ENCODE measurements around the gene MAN1C1.

MAN1C1 gene

GRCh38 chr1:25711555-25712298 lies 95.1 kb downstream of the MAN1C1 start:
- Histone ChIP-seq H2BK120ac (ENCODE audit: low read depth, low read length) (no peak overlapping the region), H3K79me1 (ENCODE audit: low read depth, low read length) (no peaks in the 10 kb centered on the region), H2AK5ac (ENCODE audit: low read depth, low read length) (no peak overlapping the region), H2BK12ac (ENCODE audit: low read length) (no peak overlapping the region), H2BK15ac (ENCODE audit: low read length) (no peak overlapping the region), H3K18ac (ENCODE audit: low read length) (no peak overlapping the region), H4K91ac (ENCODE audit: low read depth, low read length, poor library complexity) (no peak overlapping the region), H3K9me3 (replicated peaks in 1 of 2; ENCODE audit: control insufficient read depth in 2 of 2, insufficient read depth in 1 of 2, low read depth in 1 of 2, low read length in 2 of 2) (no peaks in the 10 kb centered on the region), H2AFZ (ENCODE audit: low read length) (no peak overlapping the region), H3K4me3 (ENCODE audit: low read length in 2 of 2) (no peak overlapping the region), H3K27ac (replicated peaks; ENCODE audit: low read length) (no peak overlapping the region), H3K4me1 (ENCODE audit: control insufficient read depth in 2 of 2, insufficient read depth in 1 of 2, low read depth in 1 of 2, low read length in 2 of 2) (peaks cover 17 to 18% of the 10 kb centered on the region in 2 donors), H2BK5ac (ENCODE audit: low read length) (no peak overlapping the region), H4K8ac (ENCODE audit: low read depth, low read length) (no peak overlapping the region), H3K27me3 (ENCODE audit: control insufficient read depth in 3 of 3, insufficient read depth in 3 of 3, low read depth in 1 of 3, low read length in 3 of 3) (no peaks in the 10 kb centered on the region), H3K36me3 (replicated peaks in 1 of 2; ENCODE audit: control insufficient read depth in 2 of 2, insufficient read depth in 2 of 2, low read length in 2 of 2) (no peaks in the 10 kb centered on the region), H3K23ac (ENCODE audit: low read depth, low read length, poor library complexity) (no peak overlapping the region), H3K14ac (ENCODE audit: low read length) (no peak overlapping the region), H3K4me2 (ENCODE audit: insufficient read depth, low read length, poor library complexity, severe bottlenecking) (no peak overlapping the region), H3K4ac (ENCODE audit: low read length) (no peak overlapping the region), H3K9ac (ENCODE audit: low read depth, low read length, poor library complexity) (no peak overlapping the region)
- DNase-seq (ENCODE audit: low spot score), result no peak
- no CpG with 5 or more reads among the region's 16 CpGs for WGBS, 2 donors (ENCODE audit: extremely low coverage in 2 of 2, insufficient read length in 2 of 2, insufficient replicate concordance in 1 of 2)

DNA sequence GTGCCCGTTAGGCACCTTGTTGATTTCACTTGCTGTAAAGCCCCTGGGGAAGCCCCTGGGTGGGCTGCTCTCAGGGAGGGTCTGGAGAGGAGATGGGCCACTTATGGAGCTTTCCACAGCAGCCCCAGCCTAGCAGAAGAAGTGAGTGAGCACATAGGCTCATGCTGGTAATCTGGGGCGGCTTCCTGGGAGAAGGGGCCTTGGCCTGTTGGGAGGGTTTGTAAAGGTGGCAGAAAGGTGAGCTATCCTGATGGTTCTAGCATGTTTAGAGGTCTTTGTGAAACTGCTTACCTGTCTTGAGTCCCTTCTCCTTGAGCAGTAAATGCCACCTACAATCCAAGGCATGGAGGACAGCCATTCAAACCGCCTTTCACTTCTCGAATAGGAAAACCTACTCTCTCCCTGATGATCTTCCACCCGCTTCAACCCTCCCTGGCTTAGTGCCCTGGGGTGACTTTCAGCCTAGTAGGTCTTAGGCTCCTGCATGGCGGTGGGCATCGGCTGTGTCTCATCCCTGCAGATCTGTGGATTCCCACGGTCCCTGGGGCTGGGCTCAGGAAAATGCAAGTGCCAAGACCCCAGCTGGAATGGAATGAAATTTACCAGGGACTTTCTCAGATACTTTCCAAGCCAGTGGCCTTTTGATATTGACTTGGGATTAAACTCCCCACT lies 95.8 kb downstream of the MAN1C1 start:
- Histone ChIP-seq H3K27me3 (ENCODE audit: control insufficient read depth in 3 of 3, insufficient read depth in 3 of 3, low read depth in 1 of 3, low read length in 3 of 3) (no peaks in the 10 kb centered on the region), H2BK12ac (ENCODE audit: low read length) (no peak overlapping the region), H3K4me3 (ENCODE audit: low read length in 2 of 2) (no peak overlapping the region), H3K4ac (ENCODE audit: low read length) (no peak overlapping the region), H4K8ac (ENCODE audit: low read depth, low read length) (no peak overlapping the region), H2AFZ (ENCODE audit: low read length) (no peak overlapping the region), H3K23ac (ENCODE audit: low read depth, low read length, poor library complexity) (no peak overlapping the region), H3K79me1 (ENCODE audit: low read depth, low read length) (no peaks in the 10 kb centered on the region), H3K36me3 (replicated peaks in 1 of 2; ENCODE audit: control insufficient read depth in 2 of 2, insufficient read depth in 2 of 2, low read length in 2 of 2) (no peaks in the 10 kb centered on the region), H2BK15ac (ENCODE audit: low read length) (no peak overlapping the region), H2AK5ac (ENCODE audit: low read depth, low read length) (no peak overlapping the region), H3K9ac (ENCODE audit: low read depth, low read length, poor library complexity) (no peak overlapping the region), H2BK120ac (ENCODE audit: low read depth, low read length) (no peak overlapping the region), H3K4me1 (ENCODE audit: control insufficient read depth in 2 of 2, insufficient read depth in 1 of 2, low read depth in 1 of 2, low read length in 2 of 2) (peaks cover 11 to 13% of the 10 kb centered on the region in 2 donors), H2BK5ac (ENCODE audit: low read length) (no peak overlapping the region), H3K27ac (replicated peaks; ENCODE audit: low read length) (no peak overlapping the region), H3K9me3 (replicated peaks in 1 of 2; ENCODE audit: control insufficient read depth in 2 of 2, insufficient read depth in 1 of 2, low read depth in 1 of 2, low read length in 2 of 2) (no peaks in the 10 kb centered on the region), H3K14ac (ENCODE audit: low read length) (no peak overlapping the region), H4K91ac (ENCODE audit: low read depth, low read length, poor library complexity) (no peak overlapping the region), H3K4me2 (ENCODE audit: insufficient read depth, low read length, poor library complexity, severe bottlenecking) (no peak overlapping the region), H3K18ac (ENCODE audit: low read length) (no peak overlapping the region)
- DNase-seq (ENCODE audit: low spot score), result no peak
- WGBS, 2 donors (ENCODE audit: extremely low coverage in 2 of 2, insufficient read length in 2 of 2, insufficient replicate concordance in 1 of 2), result no CpG with 5 or more reads among the region's 8 CpGs

DNA sequence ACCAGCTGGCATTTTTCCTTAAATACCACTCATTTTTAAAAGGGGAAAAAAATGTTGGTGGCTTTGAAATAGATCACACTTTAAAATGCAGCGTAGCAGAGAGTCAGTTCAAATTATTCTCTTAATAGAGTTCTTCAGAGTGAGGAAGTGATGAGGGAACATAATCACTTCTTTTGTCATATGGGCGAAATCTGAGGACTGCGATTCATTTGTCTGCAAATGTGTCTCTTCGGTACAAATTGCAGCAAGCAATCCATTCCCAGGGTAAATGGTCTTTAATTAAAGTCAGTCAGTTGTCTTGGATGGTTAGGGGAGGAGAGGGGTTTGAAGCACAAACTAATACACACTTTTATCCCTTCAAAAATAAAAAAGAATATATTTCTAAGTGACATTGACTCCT lies 97.4 kb downstream of the MAN1C1 start:
- H3K18ac ChIP-seq (ENCODE audit: low read length), result no peak overlapping the region
- WGBS, 2 donors (ENCODE audit: extremely low coverage in 2 of 2, insufficient read length in 2 of 2, insufficient replicate concordance in 1 of 2), result no CpG with 5 or more reads among the region's 4 CpGs
- no peak overlapping the region for H2BK15ac ChIP-seq (ENCODE audit: low read length)
- no peak overlapping the region for H2AFZ ChIP-seq (ENCODE audit: low read length)
- H4K8ac ChIP-seq (ENCODE audit: low read depth, low read length), result no peak overlapping the region
- H3K27me3 ChIP-seq (ENCODE audit: control insufficient read depth in 3 of 3, insufficient read depth in 3 of 3, low read depth in 1 of 3, low read length in 3 of 3), result no peaks in the 10 kb centered on the region
- H2BK12ac ChIP-seq (ENCODE audit: low read length), result no peak overlapping the region
- H3K9ac ChIP-seq (ENCODE audit: low read depth, low read length, poor library complexity), result no peak overlapping the region
- H3K4ac ChIP-seq (ENCODE audit: low read length), result no peak overlapping the region
- H3K4me3 ChIP-seq (ENCODE audit: low read length in 2 of 2), result no peak overlapping the region
- H2BK5ac ChIP-seq (ENCODE audit: low read length), result no peak overlapping the region
- no peak overlapping the region for H4K91ac ChIP-seq (ENCODE audit: low read depth, low read length, poor library complexity)
- no peaks in the 10 kb centered on the region for H3K36me3 ChIP-seq (replicated peaks in 1 of 2; ENCODE audit: control insufficient read depth in 2 of 2, insufficient read depth in 2 of 2, low read length in 2 of 2)
- H3K27ac ChIP-seq (replicated peaks; ENCODE audit: low read length), result no peak overlapping the region
- H2BK120ac ChIP-seq (ENCODE audit: low read depth, low read length), result no peak overlapping the region
- no peaks in the 10 kb centered on the region for H3K79me1 ChIP-seq (ENCODE audit: low read depth, low read length)
- H3K23ac ChIP-seq (ENCODE audit: low read depth, low read length, poor library complexity), result no peak overlapping the region
- H3K4me1 ChIP-seq (ENCODE audit: control insufficient read depth in 2 of 2, insufficient read depth in 1 of 2, low read depth in 1 of 2, low read length in 2 of 2), result peaks cover 0 to 3% of the 10 kb centered on the region in 2 donors
- no peaks in the 10 kb centered on the region for H3K9me3 ChIP-seq (replicated peaks in 1 of 2; ENCODE audit: control insufficient read depth in 2 of 2, insufficient read depth in 1 of 2, low read depth in 1 of 2, low read length in 2 of 2)
- H3K14ac ChIP-seq (ENCODE audit: low read length), result no peak overlapping the region
- H3K4me2 ChIP-seq (ENCODE audit: insufficient read depth, low read length, poor library complexity, severe bottlenecking), result no peak overlapping the region
- H2AK5ac ChIP-seq (ENCODE audit: low read depth, low read length), result no peak overlapping the region
- DNase-seq (ENCODE audit: low spot score), result no peak

- no peaks in the 10 kb centered on the region for H3K9me3 ChIP-seq (replicated peaks in 1 of 2; ENCODE audit: control insufficient read depth in 2 of 2, insufficient read depth in 1 of 2, low read depth in 1 of 2, low read length in 2 of 2)
- no peak overlapping the region for H3K4me3 ChIP-seq (ENCODE audit: low read length in 2 of 2)
- no peak for DNase-seq (ENCODE audit: low spot score)
- H4K8ac ChIP-seq (ENCODE audit: low read depth, low read length), result no peak overlapping the region
- no CpG with 5 or more reads among the region's 2 CpGs for WGBS, 2 donors (ENCODE audit: extremely low coverage in 2 of 2, insufficient read length in 2 of 2, insufficient replicate concordance in 1 of 2)
- H3K36me3 ChIP-seq (replicated peaks in 1 of 2; ENCODE audit: control insufficient read depth in 2 of 2, insufficient read depth in 2 of 2, low read length in 2 of 2), result no peaks in the 10 kb centered on the region
- no peaks in the 10 kb centered on the region for H3K79me1 ChIP-seq (ENCODE audit: low read depth, low read length)
- H2BK120ac ChIP-seq (ENCODE audit: low read depth, low read length), result no peak overlapping the region
- no peak overlapping the region for H3K9ac ChIP-seq (ENCODE audit: low read depth, low read length, poor library complexity)
- H3K18ac ChIP-seq (ENCODE audit: low read length), result no peak overlapping the region
- H3K27ac ChIP-seq (replicated peaks; ENCODE audit: low read length), result no peak overlapping the region
- no peak overlapping the region for H4K91ac ChIP-seq (ENCODE audit: low read depth, low read length, poor library complexity)
- H3K4ac ChIP-seq (ENCODE audit: low read length), result no peak overlapping the region
- no peaks in the 10 kb centered on the region for H3K4me1 ChIP-seq (ENCODE audit: control insufficient read depth in 2 of 2, insufficient read depth in 1 of 2, low read depth in 1 of 2, low read length in 2 of 2)
- no peak overlapping the region for H2BK15ac ChIP-seq (ENCODE audit: low read length)
- no peak overlapping the region for H2AK5ac ChIP-seq (ENCODE audit: low read depth, low read length)
- no peak overlapping the region for H3K4me2 ChIP-seq (ENCODE audit: insufficient read depth, low read length, poor library complexity, severe bottlenecking)
- H3K27me3 ChIP-seq (ENCODE audit: control insufficient read depth in 3 of 3, insufficient read depth in 3 of 3, low read depth in 1 of 3, low read length in 3 of 3), result no peaks in the 10 kb centered on the region
- no peak overlapping the region for H2AFZ ChIP-seq (ENCODE audit: low read length)
- H2BK5ac ChIP-seq (ENCODE audit: low read length), result no peak overlapping the region
- no peak overlapping the region for H3K14ac ChIP-seq (ENCODE audit: low read length)
- H3K23ac ChIP-seq (ENCODE audit: low read depth, low read length, poor library complexity), result no peak overlapping the region
- H2BK12ac ChIP-seq (ENCODE audit: low read length), result no peak overlapping the region
These were observed 97.9 kb downstream of the MAN1C1 start for GRCh38 chr1:25714372-25714931.
